Muscle layer of colon (tissue), 2 donors: ENCODE measurements around the gene LYRM1.

ENCODE experiments used
- H3K27ac ChIP-seq: one replicate; pipeline ENCODE4 v1.7.0; 2013; ENCODE audit warnings: low read depth, mild to moderate bottlenecking, low read length, moderate library complexity
- H3K27me3 ChIP-seq, 2 donors: one replicate each; pipeline ENCODE4 v1.7.0; 2013; ENCODE audit warnings: low read length in 2 of 2, mild to moderate bottlenecking in 2 of 2; ENCODE audit not compliant: insufficient read depth in 2 of 2, control insufficient read depth in 1 of 2
- H3K36me3 ChIP-seq: one replicate; pipeline ENCODE4 v1.7.0; 2013; ENCODE audit warnings: mild to moderate bottlenecking, low read length; ENCODE audit not compliant: insufficient read depth
- H3K4me1 ChIP-seq: one replicate; pipeline ENCODE4 v1.7.0; 2013; ENCODE audit warnings: mild to moderate bottlenecking, low read length; ENCODE audit not compliant: insufficient read depth
- H3K4me3 ChIP-seq, 2 donors: one replicate each; pipeline ENCODE4 v1.7.0; 2013; ENCODE audit warnings: low read length in 2 of 2, low read depth in 1 of 2, mild to moderate bottlenecking in 1 of 2, moderate library complexity in 1 of 2
- H3K9ac ChIP-seq: one replicate; pipeline ENCODE4 v1.7.0; 2013; ENCODE audit warnings: low read length
- H3K9me3 ChIP-seq: one replicate; pipeline ENCODE4 v1.7.0; 2013; ENCODE audit warnings: mild to moderate bottlenecking, low read length
- donor health status: abdominal sarcoma.
- donor health status: Adenocarcinoma of cecum.

LYRM1 gene

DNA sequence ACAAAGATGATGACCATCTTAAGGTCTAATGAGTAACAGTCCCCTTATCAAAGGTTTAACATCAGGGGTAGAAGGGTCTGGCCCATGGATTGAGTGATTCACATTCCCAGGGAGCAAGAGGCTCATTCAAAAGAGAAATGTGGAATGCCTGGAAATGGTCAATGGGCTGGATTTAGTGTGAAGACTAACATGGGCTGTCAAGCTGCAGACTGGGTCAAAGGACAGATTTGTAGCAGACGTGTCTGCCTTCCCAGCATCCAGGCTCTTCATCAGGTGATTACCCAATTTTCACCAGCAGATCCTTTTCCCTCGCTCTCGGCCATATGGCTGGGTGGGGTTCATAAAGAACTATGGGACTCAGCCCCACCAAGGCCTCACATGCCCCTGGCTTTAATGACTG, 27.2 kb upstream of the LYRM1 start:
- Histone ChIP-seq H3K9ac (no peak overlapping the region), H3K9me3 (no peaks in the 10 kb centered on the region), H3K27me3 (no peaks in the 10 kb centered on the region), H3K4me1 (peaks cover 33% of the 10 kb centered on the region), H3K27ac (no peak overlapping the region), H3K36me3 (no peaks in the 10 kb centered on the region), H3K4me3 (no peak overlapping the region)

DNA sequence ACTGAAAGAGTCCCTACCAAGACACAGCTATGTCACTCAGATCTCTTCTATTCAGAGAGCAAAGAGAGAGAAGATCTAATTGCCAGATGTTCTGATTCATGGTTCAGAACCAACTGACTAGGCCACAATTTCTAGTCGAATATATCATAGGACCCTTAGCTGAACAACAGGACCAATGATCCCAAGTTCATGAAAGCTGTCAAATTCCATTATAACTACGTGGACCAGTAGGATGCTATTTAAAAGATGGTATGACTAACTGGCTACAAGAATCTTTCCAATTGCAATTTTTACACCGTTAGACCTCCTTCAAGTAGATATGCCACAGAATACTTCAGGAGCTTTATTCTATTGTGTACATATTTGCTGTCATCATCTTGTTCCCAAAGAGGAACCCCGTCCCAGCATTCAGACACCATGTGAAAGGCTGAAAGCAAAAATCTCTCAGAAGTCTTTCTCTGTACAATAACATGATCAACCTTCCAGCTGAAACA, 26.4 kb upstream of the LYRM1 start:
- no peaks in the 10 kb centered on the region for H3K9me3 ChIP-seq
- no peak overlapping the region for H3K27ac ChIP-seq
- H3K9ac ChIP-seq, result no peak overlapping the region
- no peaks in the 10 kb centered on the region for H3K36me3 ChIP-seq
- no peak overlapping the region for H3K4me3 ChIP-seq
- H3K27me3 ChIP-seq, result no peaks in the 10 kb centered on the region
- peaks cover 32% of the 10 kb centered on the region for H3K4me1 ChIP-seq

- no peaks in the 10 kb centered on the region for H3K36me3 ChIP-seq
- peaks cover 34% of the 10 kb centered on the region for H3K4me1 ChIP-seq
- no peaks in the 10 kb centered on the region for H3K9me3 ChIP-seq
- H3K9ac ChIP-seq, result no peak overlapping the region
- H3K27me3 ChIP-seq, result no peaks in the 10 kb centered on the region
- no peak overlapping the region for H3K4me3 ChIP-seq
- no peak overlapping the region for H3K27ac ChIP-seq
These were observed 25.3 kb upstream of the LYRM1 start for GRCh38 chr16:20875355-20875650.

GRCh38 chr16:20878682-20879147, 21.9 kb upstream of the LYRM1 start:
- H3K9me3 ChIP-seq, result no peaks in the 10 kb centered on the region
- no peaks in the 10 kb centered on the region for H3K27me3 ChIP-seq
- peaks cover 37% of the 10 kb centered on the region for H3K4me1 ChIP-seq
- H3K36me3 ChIP-seq, result no peaks in the 10 kb centered on the region
- H3K9ac ChIP-seq, result no peak overlapping the region
- H3K27ac ChIP-seq, result no peak overlapping the region
- no peak overlapping the region for H3K4me3 ChIP-seq

DNA sequence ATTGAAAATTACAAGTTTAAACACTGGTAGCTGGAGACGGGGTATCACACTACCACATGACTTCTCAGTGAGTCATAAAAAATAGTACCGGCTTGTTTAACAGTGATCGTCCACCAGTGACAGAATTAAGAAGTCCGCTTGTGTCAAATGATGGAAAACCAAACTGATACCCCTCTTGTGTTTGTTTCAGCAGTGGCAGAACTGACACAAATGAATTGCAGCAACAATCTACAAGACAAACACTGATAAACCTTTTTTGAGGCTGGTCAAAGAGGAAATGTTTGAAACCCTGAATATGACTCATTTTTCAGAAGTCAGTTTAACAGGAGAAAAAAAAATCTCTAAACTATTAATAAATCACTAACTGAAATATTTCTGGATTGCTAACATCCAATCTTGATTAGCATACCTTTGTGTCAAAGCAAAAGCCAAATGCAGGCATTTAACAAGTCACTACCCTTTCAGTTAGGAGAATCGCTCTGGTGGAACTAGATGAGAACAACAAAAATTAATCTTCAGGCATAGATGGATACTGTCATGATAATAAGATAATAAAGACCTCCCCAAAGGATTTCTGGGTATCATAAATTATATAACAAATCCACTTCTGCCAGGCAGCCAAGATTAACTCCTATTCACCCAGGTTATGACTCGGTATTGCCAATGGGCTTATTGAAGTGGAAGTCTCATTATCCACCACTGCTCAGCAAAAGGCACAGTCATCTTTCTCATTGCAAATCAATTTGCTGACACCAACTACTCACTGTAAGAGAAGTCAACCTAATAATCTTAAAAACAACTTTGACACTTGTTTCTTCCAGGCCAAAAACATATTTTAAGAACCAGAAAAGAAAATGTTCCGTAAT, 21.2 kb upstream of the LYRM1 start:
- Histone ChIP-seq H3K36me3 (no peaks in the 10 kb centered on the region), H3K4me3 (no peak overlapping the region), H3K27me3 (no peaks in the 10 kb centered on the region), H3K27ac (peak overlapping the region; percentile 30), H3K9me3 (no peaks in the 10 kb centered on the region), H3K4me1 (peaks cover 41% of the 10 kb centered on the region), H3K9ac (no peak overlapping the region)

DNA sequence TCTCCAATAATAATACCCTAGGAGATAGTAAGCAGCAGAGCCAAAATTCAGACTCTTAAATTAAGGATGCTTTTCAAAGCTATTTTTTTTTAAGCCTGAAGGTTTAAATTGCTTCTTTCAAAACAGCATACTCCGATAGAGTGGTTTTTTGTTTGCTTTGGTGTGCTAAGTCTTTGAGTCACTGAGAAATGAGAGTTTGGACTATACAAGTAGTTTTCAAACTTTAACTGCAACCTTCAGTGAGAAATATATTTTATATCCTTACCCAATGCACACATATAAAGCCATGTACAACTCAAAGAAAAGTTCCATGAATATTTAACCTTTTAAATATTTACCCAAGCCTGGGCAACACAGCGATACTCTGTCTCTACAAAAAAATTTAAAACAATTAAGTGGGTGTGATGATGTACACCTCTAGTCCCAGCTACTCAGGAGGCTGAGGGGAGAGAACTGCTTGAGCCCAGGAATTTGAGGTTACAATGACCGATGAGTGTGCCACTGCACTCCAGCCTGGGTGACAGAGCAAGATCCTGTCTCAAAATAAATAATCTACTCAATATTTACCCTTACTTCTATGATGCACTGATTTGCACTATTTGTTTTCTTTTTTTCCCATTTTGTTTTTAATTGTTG, 19.6 kb upstream of the LYRM1 start:
- Histone ChIP-seq H3K4me3 (no peak overlapping the region), H3K4me1 (peaks cover 43% of the 10 kb centered on the region), H3K27ac (no peak overlapping the region), H3K9ac (no peak overlapping the region), H3K36me3 (no peaks in the 10 kb centered on the region), H3K9me3 (no peaks in the 10 kb centered on the region), H3K27me3 (no peaks in the 10 kb centered on the region)

GRCh38 chr16:20881503-20881878, 19.1 kb upstream of the LYRM1 start:
- Histone ChIP-seq H3K9ac (no peak overlapping the region), H3K9me3 (no peaks in the 10 kb centered on the region), H3K4me3 (no peak overlapping the region), H3K36me3 (no peaks in the 10 kb centered on the region), H3K27ac (no peak overlapping the region), H3K4me1 (peaks cover 43% of the 10 kb centered on the region), H3K27me3 (no peaks in the 10 kb centered on the region)

- no peak overlapping the region for H3K27ac ChIP-seq
- no peak overlapping the region for H3K4me3 ChIP-seq
- no peaks in the 10 kb centered on the region for H3K27me3 ChIP-seq
- H3K4me1 ChIP-seq, result peaks cover 49% of the 10 kb centered on the region
- no peaks in the 10 kb centered on the region for H3K36me3 ChIP-seq
- no peak overlapping the region for H3K9ac ChIP-seq
- H3K9me3 ChIP-seq, result no peaks in the 10 kb centered on the region
These were observed 16.9 kb upstream of the LYRM1 start for GRCh38 chr16:20883554-20884239.

GRCh38 chr16:20884240-20884556, 16.4 kb upstream of the LYRM1 start:
- Histone ChIP-seq H3K4me1 (peaks cover 44% of the 10 kb centered on the region), H3K9ac (no peak overlapping the region), H3K4me3 (no peak overlapping the region), H3K36me3 (no peaks in the 10 kb centered on the region), H3K27ac (no peak overlapping the region), H3K27me3 (no peaks in the 10 kb centered on the region), H3K9me3 (no peaks in the 10 kb centered on the region)

- Histone ChIP-seq H3K27ac (no peak overlapping the region), H3K36me3 (no peaks in the 10 kb centered on the region), H3K9ac (no peak overlapping the region), H3K27me3 (no peaks in the 10 kb centered on the region), H3K4me1 (peaks cover 32% of the 10 kb centered on the region), H3K9me3 (no peaks in the 10 kb centered on the region), H3K4me3 (no peak overlapping the region)
These were observed 14.3 kb upstream of the LYRM1 start for GRCh38 chr16:20886320-20886719.

- H3K27ac ChIP-seq, result no peak overlapping the region
- H3K36me3 ChIP-seq, result no peaks in the 10 kb centered on the region
- peaks cover 28% of the 10 kb centered on the region for H3K4me1 ChIP-seq
- H3K9me3 ChIP-seq, result no peaks in the 10 kb centered on the region
- H3K27me3 ChIP-seq, result no peaks in the 10 kb centered on the region
- H3K9ac ChIP-seq, result no peak overlapping the region
- H3K4me3 ChIP-seq, result no peak overlapping the region
These were observed 13.4 kb upstream of the LYRM1 start for GRCh38 chr16:20887207-20887606.
